ENCODE measurements around the gene EIPR1.

DNA sequence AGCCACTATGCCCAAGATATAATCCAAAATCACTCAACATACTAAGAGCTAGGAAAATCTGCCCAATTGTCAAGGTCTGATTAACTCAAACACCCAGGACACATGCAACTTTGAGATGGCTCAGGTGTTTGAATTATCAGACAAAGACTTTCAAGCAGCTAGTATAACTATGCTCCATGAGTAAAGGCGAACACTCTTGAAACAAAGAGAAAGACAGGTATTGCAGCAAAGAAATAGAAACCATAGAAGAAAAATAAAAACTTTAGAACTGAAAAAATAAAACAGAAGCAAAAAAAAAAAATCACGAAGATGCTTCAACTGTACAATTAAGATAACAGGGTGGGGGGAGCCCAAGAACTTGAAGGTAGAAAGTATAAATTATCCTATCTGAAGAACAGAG lies 214.2 kb downstream of the EIPR1 start:
- TF ChIP-seq YY1 (IDR thresholded peaks at IDR 0.05; ENCODE audit: insufficient read depth, insufficient read length) (no peak), ZNF274 (IDR thresholded peaks at IDR 0.05; ENCODE audit: low read depth, low read length) (no peak)
